NCI-H82 (cell line): ENCODE measurements around the gene ARHGEF2.
A peak's percentile ranks its signal among the peaks of the same experiment; 100 is the strongest.

Source experiments
- DNase-seq: peaks from one replicate; lab custom pipeline; 2025; lab: John Stamatoyannopoulos, UW

Gene ARHGEF2

GRCh38 chr1:155971910-155972809 is 6.2 kb downstream of the ARHGEF2 start:
- DNase-seq, result no peak

- DNase-seq, result peak; percentile 83
These were observed 7.7 kb downstream of the ARHGEF2 start for GRCh38 chr1:155970531-155971167.

GRCh38 chr1:155969377-155969791 is 9.0 kb downstream of the ARHGEF2 start:
- DNase-seq, result no peak

GRCh38 chr1:155968670-155969069 is 9.7 kb downstream of the ARHGEF2 start:
- peak; percentile 88 for DNase-seq

- DNase-seq, result no peak
These were observed 10.3 kb downstream of the ARHGEF2 start for GRCh38 chr1:155968051-155968400.

GRCh38 chr1:155967341-155968050 is 10.9 kb downstream of the ARHGEF2 start:
- DNase-seq, result no peak

- DNase-seq, result no peak
These were observed 11.6 kb downstream of the ARHGEF2 start for GRCh38 chr1:155966750-155967149.

- DNase-seq, result peak; percentile 40
These were observed 12.2 kb downstream of the ARHGEF2 start for GRCh38 chr1:155966135-155966534.

- DNase-seq, result no peak
These were observed 14.2 kb downstream of the ARHGEF2 start for GRCh38 chr1:155964193-155964592.

GRCh38 chr1:155962599-155963211 is 15.6 kb downstream of the ARHGEF2 start:
- no peak for DNase-seq

GRCh38 chr1:155961937-155962336 is 16.4 kb downstream of the ARHGEF2 start:
- DNase-seq, result no peak

GRCh38 chr1:155960081-155960745 is 18.1 kb downstream of the ARHGEF2 start:
- DNase-seq, result no peak

- DNase-seq, result no peak
These were observed 20.9 kb downstream of the ARHGEF2 start for GRCh38 chr1:155957411-155957915.

GRCh38 chr1:155954645-155955044 is 23.7 kb downstream of the ARHGEF2 start:
- DNase-seq, result no peak

GRCh38 chr1:155952505-155952890 is 25.8 kb downstream of the ARHGEF2 start:
- no peak for DNase-seq

GRCh38 chr1:155951753-155952504 is 26.4 kb downstream of the ARHGEF2 start:
- no peak for DNase-seq

GRCh38 chr1:155950829-155951228 is 27.5 kb downstream of the ARHGEF2 start:
- DNase-seq, result no peak

- no peak for DNase-seq
These were observed 30.6 kb downstream of the ARHGEF2 start for GRCh38 chr1:155947741-155948140.

- DNase-seq, result no peak
These were observed 31.1 kb downstream of the ARHGEF2 start for GRCh38 chr1:155947292-155947691.

GRCh38 chr1:155946633-155947219 is 31.6 kb downstream of the ARHGEF2 start:
- no peak for DNase-seq

- DNase-seq, result peak; percentile 46
These were observed 33.9 kb downstream of the ARHGEF2 start for GRCh38 chr1:155944444-155944799.
